Right forelimb (tissue), 1 donor: Measurements from ENCODE around the gene ABO.
"Not testable (repeated sequence)": the region's sequence is repeated elsewhere in the genome, so short reads cannot be mapped to it uniquely, and the experiment has no call there.

Experiments
- DNase-seq: peaks from one replicate; pipeline ENCODE4 v3.0.0-alpha.2; 2018

Gene ABO

GRCh38 chr9:133223159-133223756 lies 51.7 kb downstream of the ABO start:
- not testable (repeated sequence) for DNase-seq

- not testable (repeated sequence) for DNase-seq
These were observed 53.0 kb downstream of the ABO start for GRCh38 chr9:133221994-133222393.

- no peak for DNase-seq
These were observed 53.7 kb downstream of the ABO start for GRCh38 chr9:133221177-133221809.

GRCh38 chr9:133218049-133218975 lies 56.7 kb downstream of the ABO start:
- DNase-seq, result not testable (repeated sequence)

GRCh38 chr9:133217333-133217988 lies 57.5 kb downstream of the ABO start:
- DNase-seq, result not testable (repeated sequence)

GRCh38 chr9:133214276-133214675 lies 60.7 kb downstream of the ABO start:
- DNase-seq, result not testable (repeated sequence)

GRCh38 chr9:133210609-133211008 lies 64.4 kb downstream of the ABO start:
- DNase-seq, result no peak

GRCh38 chr9:133210202-133210532 lies 64.8 kb downstream of the ABO start:
- DNase-seq, result no peak

GRCh38 chr9:133209327-133210201 lies 65.4 kb downstream of the ABO start:
- DNase-seq, result not testable (repeated sequence)

- DNase-seq, result not testable (repeated sequence)
These were observed 66.1 kb downstream of the ABO start, which contains the start of gene OBP2B for GRCh38 chr9:133208880-133209300. Gene OBP2B (minus strand): TSS chr9:133209250. CDS start chr9:133209199, 51 bp downstream.

GRCh38 chr9:133208171-133208879 lies 66.7 kb downstream of the ABO start:
- not testable (repeated sequence) for DNase-seq

- DNase-seq, result no peak
These were observed 67.3 kb downstream of the ABO start for GRCh38 chr9:133207540-133208170.

- DNase-seq, result no peak
These were observed 67.9 kb downstream of the ABO start for GRCh38 chr9:133207021-133207531.

- no peak for DNase-seq
These were observed 68.7 kb downstream of the ABO start for GRCh38 chr9:133205996-133206931.

GRCh38 chr9:133205481-133205887 lies 69.5 kb downstream of the ABO start:
- DNase-seq, result not testable (repeated sequence)
